ENCODE measurements around the gene USP49. TPM values are rescaled to one million over a fixed set of nuclear protein-coding genes. Genes with fewer than 3 reads are reported as not detected.

The USP49 gene
- total RNA-seq, 3 donors from 2014 or later, result 3.4 to 4.9 (median 4.7) TPM

GRCh38 chr6:41781366-41781730, 113.8 kb downstream of the USP49 start:
- Histone ChIP-seq H3K4me3 (peak overlapping the region; percentile 77 to 81 (median 77)), H3K27me3 (no peaks in the 10 kb centered on the region), H3K4me1 (peaks cover 5 to 10% of the 10 kb centered on the region in 2 donors), H3K27ac (peak overlapping the region; percentile 71 to 82), H3K36me3 (no peaks in the 10 kb centered on the region), H3K9me3 (no peaks in the 10 kb centered on the region)
- intact Hi-C loops (cut with DNase I; ENCODE audit: low total_unique reads), result loop anchor here (2.0 to 10.0 kb wide), 3 partner anchors 77 to 266 kb away; no protein-coding TSS in a partner anchor
- DNase-seq (ENCODE audit: low spot score in 2 of 2), result no peak
- no peak for TF ChIP-seq CTCF (IDR thresholded peaks at IDR 0.05)
- TF ChIP-seq POLR2AphosphoS5 (IDR thresholded peaks at IDR 0.05), result no peak
- no peak for TF ChIP-seq POLR2A (IDR thresholded peaks at IDR 0.05)

GRCh38 chr6:41780551-41781365, 114.4 kb downstream of the USP49 start, which contains the start of gene PRICKLE4:
Gene PRICKLE4, plus strand, starts transcription at chr6:41780782. Its CDS starts 2,692 bp downstream, at chr6:41783474.
- peaks cover 5 to 6% of the 10 kb centered on the region in 2 donors for H3K4me1 ChIP-seq
- H3K27ac ChIP-seq, result peak within 1 kb of the TSS; percentile 71 to 82
- no peaks in the 10 kb centered on the region for H3K9me3 ChIP-seq
- intact Hi-C loops (cut with DNase I; ENCODE audit: low total_unique reads), result loop anchor here (2.0 to 10.0 kb wide), 3 partner anchors 76 to 267 kb away; no protein-coding TSS in a partner anchor
- no peak for DNase-seq (ENCODE audit: low spot score in 2 of 2)
- peak within 1 kb of the TSS; percentile 77 to 81 (median 77) for H3K4me3 ChIP-seq
- no peaks in the 10 kb centered on the region for H3K27me3 ChIP-seq
- TF ChIP-seq CTCF (IDR thresholded peaks at IDR 0.05) (no peak), POLR2AphosphoS5 (IDR thresholded peaks at IDR 0.05) (no peak), POLR2A (IDR thresholded peaks at IDR 0.05) (no peak)
- no peaks in the 10 kb centered on the region for H3K36me3 ChIP-seq

- TF ChIP-seq CTCF (IDR thresholded peaks at IDR 0.05) (peak; percentile 53 to 89 (median 77)), POLR2A (IDR thresholded peaks at IDR 0.05) (no peak), POLR2AphosphoS5 (IDR thresholded peaks at IDR 0.05) (peak; percentile 53 to 73 (median 69))
- Histone ChIP-seq H3K27ac (peak within 1 kb of the TSS; percentile 71 to 82), H3K36me3 (no peaks in the 10 kb centered on the region), H3K27me3 (no peaks in the 10 kb centered on the region), H3K4me3 (peak within 1 kb of the TSS; percentile 77 to 81 (median 77)), H3K9me3 (no peaks in the 10 kb centered on the region), H3K4me1 (peaks cover 5% of the 10 kb centered on the region in 2 donors)
- intact Hi-C loops (cut with DNase I; ENCODE audit: low total_unique reads), result loop anchor here (2.0 to 10.0 kb wide), 3 partner anchors 75 to 267 kb away; no protein-coding TSS in a partner anchor
- peak; percentile 92 to 97 for DNase-seq (ENCODE audit: low spot score in 2 of 2)
These were observed 115.2 kb downstream of the USP49 start, which contains the start of gene FRS3 for GRCh38 chr6:41779788-41780550. Gene FRS3, minus strand, starts transcription at chr6:41779900. Its CDS starts 2,913 bp downstream, at chr6:41776987.

- Histone ChIP-seq H3K27me3 (no peaks in the 10 kb centered on the region), H3K4me1 (peaks cover 5% of the 10 kb centered on the region in 2 donors), H3K36me3 (peaks cover 4% of the 10 kb centered on the region), H3K27ac (peak overlapping the region in 1 of 2 donors; percentile 82), H3K9me3 (no peaks in the 10 kb centered on the region), H3K4me3 (peak overlapping the region; percentile 77 to 81 (median 77))
- TF ChIP-seq POLR2A (IDR thresholded peaks at IDR 0.05) (no peak), POLR2AphosphoS5 (IDR thresholded peaks at IDR 0.05) (no peak), CTCF (IDR thresholded peaks at IDR 0.05) (no peak)
- intact Hi-C loops (cut with DNase I; ENCODE audit: low total_unique reads), result no loop called here
- no peak for DNase-seq (ENCODE audit: low spot score in 2 of 2)
These were observed 115.8 kb downstream of the USP49 start for GRCh38 chr6:41779336-41779735.
